Suprapubic skin (tissue), 4 donors: Measurements from ENCODE around the gene ANKRD66. TPM values are rescaled to one million over a fixed set of nuclear protein-coding genes. Genes with fewer than 3 reads are reported as not detected.
"Not testable (repeated sequence)": the region's sequence is repeated elsewhere in the genome, so short reads cannot be mapped to it uniquely, and the experiment has no call there.

Source experiments
- DNase-seq, 2 donors: peaks; one replicate each; pipeline ENCODE4 v3.0.0-alpha.2; 2019; ENCODE audit warnings: low spot score in 2 of 2
- H3K27ac ChIP-seq: fragments of 200-600 bp; sonication (generic); one replicate; pipeline ENCODE4 v1.5.1; 2019
- H3K27me3 ChIP-seq: fragments of 200-600 bp; sonication (generic); one replicate; pipeline ENCODE4 v1.5.1; 2019
- H3K36me3 ChIP-seq: fragments of 200-600 bp; sonication (generic); one replicate; pipeline ENCODE4 v1.5.1; 2019
- H3K4me1 ChIP-seq: fragments of 200-600 bp; sonication (generic); one replicate; pipeline ENCODE4 v1.5.1; 2019
- H3K4me3 ChIP-seq: fragments of 200-600 bp; sonication (generic); one replicate; pipeline ENCODE4 v1.5.1; 2019; ENCODE audit warnings: mild to moderate bottlenecking
- H3K9me3 ChIP-seq: fragments of 200-600 bp; sonication (generic); one replicate; pipeline ENCODE4 v1.5.1; 2019
- EP300 ChIP-seq: sonication (generic); formaldehyde crosslinking; IDR thresholded peaks from one replicate; pipeline ENCODE4 v1.6.1; 2017; ENCODE audit warnings: antibody characterized with exemption
- POLR2A ChIP-seq, 2 donors: fragments of 450-650 bp; IDR thresholded peaks; one replicate each; pipeline ENCODE4 v1.6.1; 2017; ENCODE audit warnings: antibody characterized with exemption in 2 of 2, mild to moderate bottlenecking in 2 of 2, moderate library complexity in 2 of 2
- POLR2AphosphoS5 ChIP-seq, 3 donors: sonication (generic); formaldehyde crosslinking; IDR thresholded peaks; one replicate each; pipeline ENCODE4 v1.6.1; 2017; ENCODE audit warnings: antibody characterized with exemption in 3 of 3
- WGBS: methylation state at CpG from one replicate; pipeline ENCODE4 v1.1.5; 2018; 5-methylcytosine and 5-hydroxymethylcytosine counted together
- total RNA-seq, 4 donors: library from RNA; depleted of rRNA; stranded (reverse); fragments of >200 nt; gene quantifications; one replicate each; pipeline ENCODE4 v1.1.0, GENCODE V29; 2016
- TF ChIP-seq, protein P1 (sequence below), 2 donors: fragments of 200-600 bp in 1 of 2; fragments of 450-650 bp in 1 of 2; sonication (generic) in 1 of 2; IDR thresholded peaks; one replicate each; pipeline ENCODE4 v1.5.1; 2016 to 2019; ENCODE audit warnings: antibody characterized with exemption in 2 of 2, mild to moderate bottlenecking in 1 of 2, moderate library complexity in 1 of 2

The ANKRD66 gene
- total RNA-seq, 4 donors from 2014 or later = not detected

DNA sequence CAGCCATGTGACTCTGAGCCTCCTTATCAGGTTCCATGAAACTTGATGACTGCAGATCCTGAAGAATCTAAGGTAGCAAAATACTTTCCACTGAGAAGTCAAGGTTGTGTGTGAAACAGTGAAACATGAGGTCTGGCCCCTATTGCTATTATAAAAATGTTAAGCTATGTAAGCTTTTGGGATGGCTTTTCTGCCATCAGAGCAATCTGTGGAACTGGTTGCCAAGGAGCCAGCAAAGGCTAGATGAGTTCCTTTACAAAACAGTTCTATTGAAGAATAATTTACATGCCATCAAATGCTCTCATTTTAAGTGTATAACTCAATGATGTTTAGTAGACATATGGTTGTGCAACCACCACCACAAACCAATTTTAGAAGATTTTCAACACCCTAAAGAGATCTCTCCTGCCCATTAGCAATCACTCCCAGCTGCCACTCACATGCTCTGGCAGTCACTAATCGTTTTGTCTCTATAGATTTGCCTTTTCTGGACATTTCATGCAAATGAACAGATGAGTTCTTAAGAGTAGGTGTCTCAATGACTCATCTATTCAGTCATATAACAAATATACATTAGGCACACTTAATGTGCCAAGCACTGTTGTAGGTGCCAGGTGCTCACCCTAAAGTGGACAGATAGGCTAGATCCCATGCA, 26.6 kb downstream of the ANKRD66 start:
- 50% methylated on average over 1 of the region's 1 CpG for WGBS
- DNase-seq = no peak
- H3K27ac ChIP-seq = no peak overlapping the region
- H3K27me3 ChIP-seq = no peaks in the 10 kb centered on the region
- no peak for TF ChIP-seq POLR2A (IDR thresholded peaks at IDR 0.05)
- no peak for TF ChIP-seq EP300
- TF ChIP-seq POLR2AphosphoS5 (IDR thresholded peaks at IDR 0.05) = no peak
- TF ChIP-seq, protein P1, sequence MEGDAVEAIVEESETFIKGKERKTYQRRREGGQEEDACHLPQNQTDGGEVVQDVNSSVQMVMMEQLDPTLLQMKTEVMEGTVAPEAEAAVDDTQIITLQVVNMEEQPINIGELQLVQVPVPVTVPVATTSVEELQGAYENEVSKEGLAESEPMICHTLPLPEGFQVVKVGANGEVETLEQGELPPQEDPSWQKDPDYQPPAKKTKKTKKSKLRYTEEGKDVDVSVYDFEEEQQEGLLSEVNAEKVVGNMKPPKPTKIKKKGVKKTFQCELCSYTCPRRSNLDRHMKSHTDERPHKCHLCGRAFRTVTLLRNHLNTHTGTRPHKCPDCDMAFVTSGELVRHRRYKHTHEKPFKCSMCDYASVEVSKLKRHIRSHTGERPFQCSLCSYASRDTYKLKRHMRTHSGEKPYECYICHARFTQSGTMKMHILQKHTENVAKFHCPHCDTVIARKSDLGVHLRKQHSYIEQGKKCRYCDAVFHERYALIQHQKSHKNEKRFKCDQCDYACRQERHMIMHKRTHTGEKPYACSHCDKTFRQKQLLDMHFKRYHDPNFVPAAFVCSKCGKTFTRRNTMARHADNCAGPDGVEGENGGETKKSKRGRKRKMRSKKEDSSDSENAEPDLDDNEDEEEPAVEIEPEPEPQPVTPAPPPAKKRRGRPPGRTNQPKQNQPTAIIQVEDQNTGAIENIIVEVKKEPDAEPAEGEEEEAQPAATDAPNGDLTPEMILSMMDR (IDR thresholded peaks at IDR 0.05) = no peak
- no peaks in the 10 kb centered on the region for H3K36me3 ChIP-seq
- no peaks in the 10 kb centered on the region for H3K4me1 ChIP-seq
- H3K9me3 ChIP-seq = no peaks in the 10 kb centered on the region
- H3K4me3 ChIP-seq = no peak overlapping the region

DNA sequence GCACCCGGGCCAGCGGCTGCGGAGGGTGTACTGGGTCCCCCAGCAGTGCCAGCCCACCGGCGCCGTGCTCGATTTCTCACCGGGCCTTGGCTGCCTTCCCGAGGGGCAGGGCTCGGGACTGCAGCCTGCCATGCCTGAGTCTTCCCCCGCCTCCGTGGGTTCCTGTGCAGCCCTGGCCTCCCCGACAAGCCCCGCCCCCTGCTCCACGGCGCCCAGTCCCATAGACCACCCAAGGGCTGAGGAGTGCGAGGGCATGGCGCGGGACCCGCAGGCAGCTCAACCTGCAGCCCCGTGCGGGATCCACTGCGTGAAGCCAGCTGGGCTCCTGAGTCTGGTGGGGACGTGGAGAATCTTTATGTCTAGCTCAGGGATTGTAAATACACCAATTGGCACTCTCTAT, 28.0 kb downstream of the ANKRD66 start:
- H3K4me1 ChIP-seq, H3K4me3 ChIP-seq, DNase-seq, H3K9me3 ChIP-seq, H3K36me3 ChIP-seq, H3K27ac ChIP-seq, H3K27me3 ChIP-seq: not testable (repeated sequence)
- WGBS = 93% methylated on average over 16 of the region's 24 CpGs

DNA sequence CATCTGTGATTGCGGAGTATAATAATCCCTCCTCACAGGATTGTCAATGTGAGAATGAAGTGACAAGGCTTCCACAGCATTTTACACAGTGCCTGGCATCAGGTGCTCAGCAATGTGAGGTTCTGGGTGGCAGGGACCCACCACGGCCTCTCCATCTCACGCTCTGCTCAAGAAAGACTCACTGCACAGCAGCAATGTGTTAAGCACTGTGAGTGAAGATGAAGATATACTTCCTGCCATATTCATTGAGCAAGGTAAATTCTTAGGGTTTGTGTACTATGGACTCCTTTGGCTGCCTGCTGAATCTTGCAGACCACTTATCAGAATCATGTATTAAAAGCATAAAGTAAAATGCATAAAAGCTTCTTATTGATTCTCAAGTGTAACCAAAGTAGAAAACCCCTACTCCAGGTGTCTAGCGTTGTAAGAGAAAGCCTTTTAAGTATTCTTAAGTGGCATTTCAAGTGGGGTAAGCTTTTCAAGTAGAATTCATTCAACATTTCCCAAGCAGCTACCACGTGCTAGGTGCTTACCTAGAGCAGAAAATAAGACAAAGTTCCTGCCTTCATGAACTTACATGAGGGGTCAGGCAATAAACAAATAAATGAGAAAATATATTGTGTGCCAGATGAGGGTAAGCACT, 29.5 kb downstream of the ANKRD66 start:
- WGBS = 93% methylated on average over 5 of the region's 5 CpGs
- H3K4me1 ChIP-seq = no peaks in the 10 kb centered on the region
- no peaks in the 10 kb centered on the region for H3K9me3 ChIP-seq
- no peaks in the 10 kb centered on the region for H3K36me3 ChIP-seq
- TF ChIP-seq, protein P1 (IDR thresholded peaks at IDR 0.05) = no peak
- TF ChIP-seq EP300 = no peak
- no peak overlapping the region for H3K27ac ChIP-seq
- DNase-seq = no peak
- H3K27me3 ChIP-seq = no peaks in the 10 kb centered on the region
- no peak overlapping the region for H3K4me3 ChIP-seq

DNA sequence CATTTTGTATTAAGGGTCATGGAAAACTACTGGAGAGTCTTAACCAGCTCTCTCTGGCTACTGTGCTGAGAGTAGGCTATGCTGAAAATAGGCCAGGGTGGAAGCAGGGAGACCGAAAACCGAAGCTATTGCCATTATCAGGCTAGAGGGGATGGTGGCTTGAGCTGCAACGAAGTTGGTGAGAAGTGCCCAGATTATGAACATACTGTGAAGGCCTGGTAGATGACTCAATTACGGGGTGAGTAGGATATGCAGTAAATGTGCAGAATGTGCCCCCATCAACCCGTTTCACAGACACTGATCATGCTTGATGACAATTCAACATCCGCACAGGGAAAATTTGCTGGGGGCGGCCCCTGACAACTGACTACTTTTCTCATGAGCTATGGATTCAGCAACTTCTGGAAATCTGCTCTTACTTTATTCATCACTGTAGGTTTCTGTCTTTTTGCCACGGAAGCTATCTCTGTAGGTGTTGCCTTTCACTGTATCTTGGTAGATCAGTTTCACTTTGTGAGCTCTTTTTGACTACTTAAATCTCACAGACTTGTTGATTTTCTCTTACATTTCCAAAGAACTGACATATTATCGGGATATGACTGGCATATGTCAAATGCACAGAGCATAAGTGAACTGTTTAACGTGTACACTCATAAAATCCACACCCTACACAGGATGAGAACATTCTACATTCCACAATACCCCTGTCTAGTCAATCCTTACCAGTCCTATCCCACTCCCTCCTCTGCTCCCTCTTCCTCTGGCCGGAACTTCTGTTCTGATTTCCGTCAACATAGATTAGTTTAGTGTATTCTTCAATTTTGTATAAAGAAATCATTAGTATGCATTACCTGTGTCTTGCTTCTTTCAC, 31.0 kb downstream of the ANKRD66 start:
- TF ChIP-seq EP300 = no peak
- TF ChIP-seq POLR2A (IDR thresholded peaks at IDR 0.05) = no peak
- no peak for TF ChIP-seq POLR2AphosphoS5 (IDR thresholded peaks at IDR 0.05)
- Histone ChIP-seq H3K9me3 (no peaks in the 10 kb centered on the region), H3K36me3 (no peaks in the 10 kb centered on the region), H3K4me3 (no peak overlapping the region), H3K4me1 (no peaks in the 10 kb centered on the region), H3K27me3 (no peaks in the 10 kb centered on the region), H3K27ac (no peak overlapping the region)
- no peak for DNase-seq
- WGBS = 86% methylated on average over 12 of the region's 12 CpGs

DNA sequence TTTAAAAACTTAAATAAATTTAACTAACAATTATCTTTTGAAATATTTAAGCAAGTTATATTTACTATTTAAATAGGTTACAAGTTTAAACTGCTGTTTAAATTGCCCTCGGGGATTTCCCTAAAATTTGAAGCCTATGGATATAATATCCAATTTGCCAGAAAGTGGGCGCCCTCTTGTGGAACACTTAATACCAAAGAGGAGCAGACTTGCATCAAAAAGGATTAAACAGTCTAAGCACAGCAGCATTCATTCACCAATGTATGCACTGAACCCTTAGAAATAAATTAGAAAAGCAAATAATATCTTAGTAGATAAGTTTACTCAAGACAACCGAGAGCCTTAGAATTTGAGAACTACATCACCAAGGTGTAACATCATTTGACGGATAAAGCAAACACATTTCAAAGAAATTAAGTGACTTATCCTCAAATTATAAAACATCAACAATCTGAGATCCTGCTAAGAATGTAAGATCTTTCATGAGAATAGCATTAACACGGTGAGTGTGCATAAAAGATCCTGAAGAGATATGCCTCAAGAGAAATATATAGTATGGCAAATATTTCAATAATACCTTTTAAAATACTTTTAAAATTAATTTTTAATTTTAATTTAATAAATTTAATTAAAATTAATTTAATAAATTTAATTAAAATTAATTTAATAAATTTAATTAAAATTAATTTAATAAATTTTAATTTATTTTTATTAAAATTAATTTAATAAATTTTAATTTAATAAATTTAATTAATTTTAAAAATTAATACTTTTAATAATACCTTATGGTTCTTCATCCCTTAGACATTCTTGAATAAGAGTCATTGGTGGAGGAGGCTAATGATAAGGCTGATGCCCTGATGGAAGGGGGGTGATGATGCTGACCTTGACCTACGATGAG, 35.0 kb downstream of the ANKRD66 start:
- TF ChIP-seq EP300 (no peak), POLR2AphosphoS5 (IDR thresholded peaks at IDR 0.05) (no peak), POLR2A (IDR thresholded peaks at IDR 0.05) (no peak)
- TF ChIP-seq, protein P1 (IDR thresholded peaks at IDR 0.05) = peak in 1 of 2 donors; percentile 60
- no peaks in the 10 kb centered on the region for H3K4me1 ChIP-seq

More for the DNA sequence above, 35.0 kb downstream of the ANKRD66 start:
- Histone ChIP-seq H3K36me3 (no peaks in the 10 kb centered on the region), H3K9me3 (no peaks in the 10 kb centered on the region), H3K4me3 (no peak overlapping the region), H3K27ac (no peak overlapping the region), H3K27me3 (no peaks in the 10 kb centered on the region)
- WGBS = 33% methylated on average over 6 of the region's 6 CpGs
- no peak for DNase-seq
